Panc1 (cell line): Measurements from ENCODE around the gene EXOC6B. TPM values are rescaled to one million over a fixed set of nuclear protein-coding genes. Genes with fewer than 3 reads are reported as not detected.

Experiments
- ATAC-seq: fragments of 200-7000 bp; cut with Tn5 transposase; 2 replicates; pipeline ENCODE4 v1.9.1; 2020; ENCODE audit warnings: mild to moderate bottlenecking, moderate library complexity
- BruUV-seq: library from RNA; stranded (reverse); fragments of 400-500 nt; replicated peaks from 2 replicates; lab custom pipeline; 2021; lab: Mats Ljungman, UMichigan
- CTCF ChIA-PET: fragments of 300-600 bp; sonication (Branson Sonifier 250); formaldehyde crosslinking; loops from one replicate; lab custom pipeline; 2022; ENCODE audit warnings: antibody characterized with exemption; lab: Charles Lee
- POLR2A ChIA-PET: fragments of 300-600 bp; sonication (Branson Sonifier 250); formaldehyde crosslinking; loops from one replicate; lab custom pipeline; 2022; ENCODE audit warnings: antibody characterized with exemption; lab: Charles Lee
- DNase-seq: peaks from one replicate; pipeline ENCODE4 v3.0.0-alpha.2; 2010; ENCODE audit warnings: low read depth, low spot score
- H3K27ac ChIP-seq: 2 replicates; pipeline ENCODE4 v1.5.1; 2011; ENCODE audit warnings: mild to moderate bottlenecking, low read length, inconsistent platforms
- H3K27me3 ChIP-seq: fragments of 200-500 bp; sonication (Bioruptor generic); 2 replicates; pipeline ENCODE4 v1.6.0; 2014; ENCODE audit warnings: low read length, inconsistent platforms; ENCODE audit not compliant: control insufficient read depth, insufficient read depth
- H3K36me3 ChIP-seq: fragments of 200-500 bp; sonication (Bioruptor generic); 2 replicates; pipeline ENCODE4 v1.5.1; 2014; ENCODE audit warnings: inconsistent platforms, mild to moderate bottlenecking, low read length, moderate library complexity; ENCODE audit not compliant: control insufficient read depth, insufficient read depth
- H3K4me1 ChIP-seq: 2 replicates; pipeline ENCODE4 v1.5.1; 2011; ENCODE audit warnings: inconsistent platforms, mild to moderate bottlenecking, low read length, moderate library complexity; ENCODE audit not compliant: control insufficient read depth, insufficient read depth
- H3K4me3 ChIP-seq, 2 experiments: 2 replicates each; pipeline ENCODE4 v1.5.1; 2011 to 2012; ENCODE audit warnings: low read depth in 2 of 2, low read length in 2 of 2, mild to moderate bottlenecking in 2 of 2, inconsistent platforms in 1 of 2, moderate library complexity in 1 of 2
- H3K9me3 ChIP-seq: fragments of 200-500 bp; sonication (Bioruptor generic); 2 replicates; pipeline ENCODE4 v1.5.1; 2014; ENCODE audit warnings: low read depth, mild to moderate bottlenecking, inconsistent platforms, low read length, moderate library complexity; ENCODE audit not compliant: control insufficient read depth, insufficient read depth
- CTCF ChIP-seq: fragments of 450-650 bp; IDR thresholded peaks from 2 replicates; pipeline ENCODE4 v1.5.1; 2017; ENCODE audit warnings: mild to moderate bottlenecking
- POLR2AphosphoS5 ChIP-seq: IDR thresholded peaks from 2 replicates; pipeline ENCODE4 v1.6.1; 2012; ENCODE audit warnings: mild to moderate bottlenecking, low read depth, low read length, moderate library complexity
- REST ChIP-seq, 2 experiments: IDR thresholded peaks; 2 replicates each; pipeline ENCODE4 v1.6.1; 2011 to 2012; ENCODE audit warnings: low read depth in 2 of 2, control low read depth in 1 of 2, low read length in 1 of 2, mild to moderate bottlenecking in 1 of 2, moderate library complexity in 1 of 2; ENCODE audit not compliant: insufficient read depth in 1 of 2
- SIN3A ChIP-seq: IDR thresholded peaks from 2 replicates; pipeline ENCODE4 v1.6.1; 2012; ENCODE audit warnings: low read depth, mild to moderate bottlenecking, low read length, moderate library complexity, borderline replicate concordance; ENCODE audit not compliant: insufficient read depth
- TCF7L2 ChIP-seq: IDR thresholded peaks from 2 replicates; pipeline ENCODE4 v1.6.1; 2011; ENCODE audit warnings: mild to moderate bottlenecking, low read depth, low read length, inconsistent platforms
- in situ Hi-C: cut with HindIII; loops from 2 replicates; pipeline ENCODE4 v1.10.0; 2016; ENCODE audit warnings: low sequenced_read_pairs, low pct_unique_long_range_greater_than_20kb
- intact Hi-C: fragments of 100-400 bp; cut with micrococcal nuclease; formaldehyde crosslinking; loops from one replicate; pipeline ENCODE4 v1.10.0; 2022; ENCODE audit not compliant: unreplicated experiment
- total RNA-seq: library from RNA; stranded (reverse); gene quantifications from one replicate; pipeline ENCODE4 v1.2.1, GENCODE V29; 2021; ENCODE audit not compliant: unreplicated experiment

The EXOC6B gene
- total RNA-seq, 1 experiment from 2014 or later = 23.2 TPM

GRCh38 chr2:72810165-72810564, 15.7 kb downstream of the EXOC6B start:
- no peaks in the 10 kb centered on the region for H3K27me3 ChIP-seq
- ChIA-PET CTCF (no interaction called here), POLR2A (no interaction called here)
- no peaks in the 10 kb centered on the region for H3K4me1 ChIP-seq
- no peak for DNase-seq
- in situ Hi-C loops (no loop called here), intact Hi-C loops (no loop called here)
- H3K27ac ChIP-seq = no peak overlapping the region
- ATAC-seq = no peak
- TF ChIP-seq CTCF = no peak
- TF ChIP-seq TCF7L2 = no peak
- no peak for TF ChIP-seq POLR2AphosphoS5
- no peak for TF ChIP-seq SIN3A
- no peak for TF ChIP-seq REST (IDR thresholded peaks at IDR 0.05; ENCODE audit: insufficient read depth in 1 of 2, low read depth in 2 of 2, low read length in 1 of 2)
- H3K9me3 ChIP-seq = peaks cover 12% of the 10 kb centered on the region; the same call in 1 of the 2 replicates
- no TSS peak for BruUV-seq
- no peaks in the 10 kb centered on the region for H3K36me3 ChIP-seq
- no peak overlapping the region for H3K4me3 ChIP-seq

- CTCF ChIA-PET = no interaction called here
- POLR2A ChIA-PET = no interaction called here
- Histone ChIP-seq H3K9me3 (peaks cover 12% of the 10 kb centered on the region; the same call in 1 of the 2 replicates), H3K4me1 (no peaks in the 10 kb centered on the region), H3K27ac (no peak overlapping the region), H3K27me3 (no peaks in the 10 kb centered on the region), H3K36me3 (no peaks in the 10 kb centered on the region), H3K4me3 (no peak overlapping the region)
- BruUV-seq = no TSS peak
- in situ Hi-C loops (no loop called here), intact Hi-C loops (no loop called here)
- no peak for ATAC-seq
- TF ChIP-seq TCF7L2 (no peak), REST (IDR thresholded peaks at IDR 0.05; ENCODE audit: insufficient read depth in 1 of 2, low read depth in 2 of 2, low read length in 1 of 2) (no peak), POLR2AphosphoS5 (no peak), CTCF (no peak), SIN3A (no peak)
- DNase-seq = no peak
Measured at GRCh38 chr2:72809095-72809494, 16.7 kb downstream of the EXOC6B start.
